Central memory CD8-positive, alpha-beta T cell (primary cell): ENCODE measurements around the gene ZC3H7B.
A peak's percentile ranks its signal among the peaks of the same experiment; 100 is the strongest.

Experiments used
- ATAC-seq: fragments of 150-1000 bp; cut with Tn5 transposase; replicated peaks from 2 replicates; pipeline ENCODE4 v1.10.0; 2022; ENCODE audit warnings: mild to moderate bottlenecking, moderate FRiP score, moderate number of reproducible peaks; ENCODE audit not compliant: poor library complexity, severe bottlenecking; ENCODE audit errors: extremely low read depth
- DNase-seq, 2 donors: peaks; one replicate each; pipeline ENCODE4 v3.0.0; 2021; ENCODE audit warnings: low spot score in 2 of 2
- H3K27ac Mint-ChIP-seq: one replicate; pipeline ENCODE4 v1.8.0; 2022; ENCODE audit warnings: low read depth, mild to moderate bottlenecking, moderate library complexity, mixed read lengths
- H3K27me3 Mint-ChIP-seq: one replicate; pipeline ENCODE4 v1.8.0; 2022; ENCODE audit warnings: mixed read lengths
- H3K36me3 Mint-ChIP-seq: one replicate; pipeline ENCODE4 v1.8.0; 2022; ENCODE audit warnings: mild to moderate bottlenecking, moderate library complexity, mixed read lengths; ENCODE audit not compliant: insufficient read depth
- H3K4me1 Mint-ChIP-seq: one replicate; pipeline ENCODE4 v1.8.0; 2022; ENCODE audit warnings: mixed read lengths
- H3K4me3 Mint-ChIP-seq: one replicate; pipeline ENCODE4 v1.8.0; 2022; ENCODE audit warnings: mild to moderate bottlenecking, moderate library complexity, mixed read lengths
- H3K9me3 Mint-ChIP-seq: one replicate; pipeline ENCODE4 v1.8.0; 2022; ENCODE audit warnings: mixed read lengths

Gene ZC3H7B

DNA sequence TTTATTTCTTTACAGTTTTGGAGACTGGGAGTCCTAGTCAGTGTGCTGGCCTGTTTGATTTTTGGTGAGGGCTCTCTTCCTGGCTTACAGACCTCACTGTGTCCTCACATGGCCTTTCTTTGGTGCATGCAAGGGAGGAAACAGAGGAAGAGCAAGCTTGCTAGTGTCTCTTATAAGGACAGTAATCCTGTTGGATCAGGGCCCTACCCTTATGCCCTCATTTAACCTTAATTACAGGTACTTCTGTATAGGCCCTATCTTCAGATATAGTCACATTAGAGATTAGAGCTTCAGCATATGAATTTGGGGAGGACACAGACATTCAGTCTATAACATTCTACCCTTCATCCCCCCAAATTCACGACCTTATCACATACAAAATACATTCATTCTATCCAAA lies 14.3 kb downstream of the ZC3H7B start:
- Mint-ChIP-seq H3K4me1 (peaks cover 23% of the 10 kb centered on the region), H3K27me3 (no peaks in the 10 kb centered on the region), H3K27ac (no peak overlapping the region), H3K9me3 (no peaks in the 10 kb centered on the region), H3K36me3 (peaks cover 6% of the 10 kb centered on the region), H3K4me3 (no peak overlapping the region)
- no peak for ATAC-seq
- no peak for DNase-seq

DNA sequence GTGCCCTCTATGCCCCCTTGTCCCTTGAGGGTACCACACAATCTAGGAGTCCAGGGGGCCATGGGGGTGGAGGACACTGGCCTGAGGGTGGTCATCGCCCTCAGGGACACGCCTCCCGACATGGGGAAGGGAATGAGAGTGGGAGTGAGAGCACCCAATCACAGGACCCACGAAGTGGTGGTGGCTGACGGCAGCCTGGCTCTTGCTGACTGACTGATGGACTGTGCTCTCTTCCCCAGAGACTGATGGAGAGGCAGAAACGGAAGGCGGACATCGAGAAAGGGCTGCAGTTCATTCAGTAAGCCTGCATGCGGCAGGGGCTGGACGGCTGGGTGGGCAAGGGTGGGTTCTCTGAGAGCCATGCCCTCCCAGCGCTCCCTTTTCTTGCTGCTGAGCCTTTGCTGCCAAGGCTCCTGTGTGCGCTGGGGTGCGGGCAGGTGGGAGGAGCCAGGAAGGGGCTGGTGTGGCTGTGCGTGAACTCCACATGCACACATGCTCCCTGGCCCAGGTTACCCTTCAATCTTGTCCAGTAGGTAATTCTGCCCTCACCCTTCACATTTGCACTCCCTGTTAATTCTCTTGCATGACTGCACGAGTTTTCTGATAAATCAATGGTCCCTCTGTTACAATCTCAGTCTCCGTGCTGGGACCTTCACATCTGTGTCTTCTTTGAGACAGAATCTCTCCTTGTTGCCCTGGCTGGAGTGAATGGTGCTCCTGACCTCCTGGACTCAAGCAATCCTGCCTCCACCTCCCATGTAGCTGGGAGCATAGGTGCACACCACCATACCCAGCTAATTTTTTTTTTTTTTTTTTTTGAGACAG lies 19.3 kb downstream of the ZC3H7B start:
- DNase-seq (no peak), ATAC-seq (no peak)
- Mint-ChIP-seq H3K27ac (no peak overlapping the region), H3K27me3 (no peaks in the 10 kb centered on the region), H3K9me3 (no peaks in the 10 kb centered on the region), H3K4me3 (no peak overlapping the region), H3K36me3 (peaks cover 32% of the 10 kb centered on the region), H3K4me1 (peaks cover 19% of the 10 kb centered on the region)

DNA sequence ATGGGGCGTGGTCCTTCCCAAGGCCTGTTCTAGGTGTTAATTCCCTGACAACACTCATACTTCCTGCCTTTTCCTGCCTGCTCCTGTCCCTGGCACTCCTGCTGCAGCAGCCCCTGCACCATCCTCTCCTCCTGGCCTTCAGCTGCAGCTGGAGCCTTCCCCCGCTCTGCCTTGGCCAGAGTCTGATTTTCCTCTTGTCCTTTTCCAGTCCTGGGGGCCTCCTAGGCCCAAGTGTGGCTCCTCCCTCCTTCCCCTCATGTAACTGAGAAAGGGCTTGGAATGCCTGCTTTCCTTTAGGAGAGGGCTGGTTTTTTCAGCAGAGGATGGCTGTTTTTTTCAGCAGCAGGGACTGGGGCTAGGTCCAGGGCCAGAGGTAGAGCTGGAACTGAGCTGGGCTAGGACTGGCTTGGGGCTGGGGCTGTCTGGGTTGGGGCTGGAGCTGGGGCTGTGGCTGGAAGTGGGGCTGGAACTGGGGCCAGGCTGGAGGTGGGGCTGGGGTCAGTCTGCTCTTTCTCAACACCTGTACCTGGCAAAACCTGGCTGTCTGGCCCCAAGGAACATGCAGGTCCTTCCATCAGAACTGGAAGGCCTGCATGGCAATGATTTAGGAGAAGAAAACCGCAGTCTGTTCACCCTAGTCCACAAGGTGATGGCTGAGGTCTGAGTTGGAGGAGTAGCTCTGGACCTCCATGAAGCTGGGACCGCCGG lies 23.6 kb downstream of the ZC3H7B start:
- no peak for ATAC-seq
- DNase-seq: no peak
- H3K9me3 Mint-ChIP-seq: no peaks in the 10 kb centered on the region
- no peaks in the 10 kb centered on the region for H3K27me3 Mint-ChIP-seq
- H3K36me3 Mint-ChIP-seq: peaks cover 49% of the 10 kb centered on the region
- H3K4me3 Mint-ChIP-seq: no peak overlapping the region
- H3K27ac Mint-ChIP-seq: no peak overlapping the region
- peaks cover 14% of the 10 kb centered on the region for H3K4me1 Mint-ChIP-seq

DNA sequence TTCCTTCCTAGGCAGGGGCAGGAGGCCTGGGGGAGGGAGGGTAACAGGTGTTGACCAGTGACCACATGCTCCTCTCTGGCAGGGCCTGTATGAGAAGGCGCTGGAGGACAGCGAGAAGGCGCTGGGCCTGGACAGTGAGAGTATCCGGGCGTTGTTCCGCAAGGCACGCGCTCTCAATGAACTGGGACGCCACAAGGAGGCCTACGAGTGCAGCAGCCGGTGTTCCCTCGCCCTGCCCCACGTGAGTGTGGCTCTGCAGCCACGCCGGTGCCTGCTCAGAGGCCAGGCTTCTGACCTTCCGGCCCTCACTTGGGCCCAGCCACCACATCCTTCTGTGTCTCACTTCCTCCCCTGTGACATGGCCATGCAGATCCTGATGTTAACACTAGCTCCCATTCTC lies 25.8 kb downstream of the ZC3H7B start:
- H3K27me3 Mint-ChIP-seq: no peaks in the 10 kb centered on the region
- peaks cover 5% of the 10 kb centered on the region for H3K4me1 Mint-ChIP-seq
- no peaks in the 10 kb centered on the region for H3K9me3 Mint-ChIP-seq
- H3K36me3 Mint-ChIP-seq: peaks cover 49% of the 10 kb centered on the region
- H3K27ac Mint-ChIP-seq: no peak overlapping the region
- DNase-seq: no peak
- no peak overlapping the region for H3K4me3 Mint-ChIP-seq
- no peak for ATAC-seq

DNA sequence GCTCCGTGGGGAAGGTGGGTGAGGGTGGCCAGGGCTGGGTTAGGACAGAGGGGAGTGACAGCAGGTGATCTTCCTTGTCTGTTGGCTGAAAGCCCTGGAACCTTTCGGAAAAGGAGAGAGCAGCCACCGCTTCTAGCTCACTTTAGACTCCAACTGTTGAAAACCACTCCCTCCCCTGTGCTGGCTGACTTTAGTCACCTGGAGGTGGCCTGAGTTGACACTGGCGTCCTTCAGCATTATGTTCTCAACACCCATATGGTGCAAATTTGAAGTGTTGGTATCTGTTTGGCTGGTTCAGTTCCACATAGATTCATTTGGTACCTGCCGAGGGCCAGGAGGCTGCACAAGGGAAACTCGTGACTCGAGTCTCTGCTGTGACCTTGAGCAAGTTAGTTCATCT lies 28.8 kb downstream of the ZC3H7B start:
- no peak overlapping the region for H3K27ac Mint-ChIP-seq
- DNase-seq: no peak

DNA sequence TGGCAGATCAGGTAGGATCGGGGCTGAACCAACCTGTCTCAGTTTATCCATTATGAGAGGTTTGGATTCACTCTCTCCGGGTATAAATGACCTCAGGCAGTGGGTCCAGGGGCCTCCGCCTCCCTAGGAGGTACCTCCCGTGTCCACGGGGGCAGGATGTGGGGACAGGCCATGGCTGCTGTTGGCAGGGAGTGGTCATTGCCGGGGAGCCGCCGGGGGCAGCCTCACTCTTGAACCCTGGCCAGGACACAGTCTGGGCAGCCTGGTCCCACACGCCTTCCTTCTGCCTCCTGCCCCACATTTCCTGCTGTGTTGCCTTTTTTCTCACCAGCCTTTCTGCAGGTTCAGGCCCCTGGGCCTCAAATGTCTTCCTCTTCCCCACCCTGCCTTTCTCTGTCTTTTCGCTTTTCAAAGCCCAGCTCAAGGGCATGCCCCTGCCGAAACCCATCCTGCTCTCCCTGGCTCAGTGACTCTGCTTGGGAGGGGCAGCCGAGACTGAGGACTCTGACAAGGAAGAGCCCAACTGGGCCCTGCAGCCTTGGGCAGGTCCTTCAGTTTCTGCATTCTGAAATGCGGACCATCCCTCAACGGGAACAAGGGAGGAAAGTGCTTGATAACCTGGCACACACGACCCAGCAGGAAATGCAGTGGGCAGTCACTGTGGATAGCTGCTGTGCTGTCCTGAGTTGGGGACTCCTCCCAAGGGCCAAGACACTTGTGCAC lies 31.1 kb downstream of the ZC3H7B start:
- Mint-ChIP-seq H3K9me3 (no peaks in the 10 kb centered on the region), H3K27ac (peak overlapping the region; percentile 61), H3K4me1 (peaks cover 7% of the 10 kb centered on the region), H3K36me3 (peaks cover 35% of the 10 kb centered on the region), H3K27me3 (no peaks in the 10 kb centered on the region), H3K4me3 (no peak overlapping the region)
- no peak for ATAC-seq
- no peak for DNase-seq

More for the DNA sequence above, 28.8 kb downstream of the ZC3H7B start:
- peaks cover 38% of the 10 kb centered on the region for H3K36me3 Mint-ChIP-seq
- no peaks in the 10 kb centered on the region for H3K27me3 Mint-ChIP-seq
- H3K4me1 Mint-ChIP-seq: peaks cover 1% of the 10 kb centered on the region
- H3K4me3 Mint-ChIP-seq: no peak overlapping the region
- no peaks in the 10 kb centered on the region for H3K9me3 Mint-ChIP-seq
- ATAC-seq: no peak

DNA sequence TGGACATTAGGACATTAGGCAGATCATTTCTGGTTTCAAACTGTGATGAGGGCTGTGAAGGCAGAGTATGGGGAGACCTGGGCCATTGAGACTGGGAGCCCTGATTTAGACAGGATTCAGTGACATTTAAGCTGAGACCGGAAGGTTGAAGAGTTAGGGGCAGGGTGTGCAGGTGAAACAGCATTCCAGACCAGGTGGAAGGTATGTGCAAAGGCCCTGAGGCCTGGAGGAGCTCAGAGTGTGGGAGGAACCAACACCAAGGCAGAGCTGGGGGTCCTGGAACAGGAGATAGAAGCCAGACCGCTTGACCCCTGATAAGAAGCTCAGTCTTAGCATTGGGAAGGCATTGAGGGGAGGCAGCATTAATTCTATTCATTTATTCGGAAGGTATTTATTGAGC lies 32.5 kb downstream of the ZC3H7B start:
- Mint-ChIP-seq H3K9me3 (no peaks in the 10 kb centered on the region), H3K4me3 (no peak overlapping the region), H3K4me1 (peaks cover 7% of the 10 kb centered on the region), H3K36me3 (peaks cover 27% of the 10 kb centered on the region), H3K27me3 (no peaks in the 10 kb centered on the region), H3K27ac (no peak overlapping the region)
- DNase-seq: no peak
- no peak for ATAC-seq

DNA sequence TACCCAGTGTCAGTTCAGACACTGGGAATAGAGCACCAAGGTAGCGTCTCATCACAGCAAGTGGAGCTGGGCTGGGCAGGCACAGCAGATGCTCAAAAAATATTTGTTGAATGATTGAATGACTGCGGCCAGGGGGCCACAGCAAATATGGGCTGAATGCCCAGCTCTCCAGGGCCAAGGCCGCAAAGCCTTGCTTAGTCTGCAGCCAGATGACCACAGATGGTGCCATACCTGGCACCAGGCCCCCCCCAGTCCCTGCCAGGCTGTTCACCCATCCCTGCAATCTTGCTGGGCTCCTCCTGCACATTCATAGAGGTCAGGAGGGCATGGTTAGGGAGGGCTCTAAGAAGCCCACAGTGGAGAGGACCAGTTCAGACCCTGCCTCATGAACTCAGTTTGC lies 32.9 kb downstream of the ZC3H7B start:
- ATAC-seq (no peak), DNase-seq (no peak)
- Mint-ChIP-seq H3K9me3 (no peaks in the 10 kb centered on the region), H3K4me3 (no peak overlapping the region), H3K27me3 (no peaks in the 10 kb centered on the region), H3K4me1 (peaks cover 7% of the 10 kb centered on the region), H3K36me3 (peaks cover 27% of the 10 kb centered on the region), H3K27ac (no peak overlapping the region)

DNA sequence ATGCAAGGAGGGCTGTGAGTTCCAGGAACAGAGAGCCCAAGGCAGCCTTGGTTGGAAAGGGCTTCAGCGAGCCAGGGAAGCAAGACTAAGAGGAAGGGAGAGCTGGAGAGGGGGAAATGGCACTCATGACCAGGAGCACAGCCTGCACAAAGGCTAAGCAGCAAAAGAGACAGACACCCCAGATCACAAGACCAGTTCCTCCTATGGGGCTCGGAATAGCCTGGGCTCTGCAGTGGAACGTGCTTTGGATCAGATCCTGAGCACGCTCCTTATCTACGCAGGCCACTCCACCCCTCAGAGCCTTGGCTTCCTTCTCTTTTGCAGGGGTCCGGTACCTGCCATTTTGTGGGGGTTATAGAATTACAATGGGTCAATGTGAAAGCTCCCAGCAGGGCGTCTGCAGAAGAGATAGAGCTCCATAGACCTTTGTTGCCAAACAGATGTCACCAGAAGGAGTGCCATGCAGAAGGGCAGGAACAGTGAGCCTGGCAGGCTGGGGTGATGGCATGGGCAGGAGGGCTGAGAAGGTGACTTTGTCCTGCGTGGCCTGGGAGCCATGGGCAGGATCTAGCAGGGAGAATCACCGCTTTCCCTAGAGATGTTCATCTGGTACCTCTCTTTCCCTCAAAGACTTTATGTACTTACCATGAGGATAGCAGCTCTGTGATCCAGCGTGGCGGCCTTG lies 33.8 kb downstream of the ZC3H7B start:
- Mint-ChIP-seq H3K27ac (peak overlapping the region; percentile 2), H3K36me3 (peaks cover 22% of the 10 kb centered on the region), H3K4me1 (peaks cover 7% of the 10 kb centered on the region), H3K4me3 (no peak overlapping the region), H3K9me3 (no peaks in the 10 kb centered on the region), H3K27me3 (no peaks in the 10 kb centered on the region)
- DNase-seq (no peak), ATAC-seq (no peak)

DNA sequence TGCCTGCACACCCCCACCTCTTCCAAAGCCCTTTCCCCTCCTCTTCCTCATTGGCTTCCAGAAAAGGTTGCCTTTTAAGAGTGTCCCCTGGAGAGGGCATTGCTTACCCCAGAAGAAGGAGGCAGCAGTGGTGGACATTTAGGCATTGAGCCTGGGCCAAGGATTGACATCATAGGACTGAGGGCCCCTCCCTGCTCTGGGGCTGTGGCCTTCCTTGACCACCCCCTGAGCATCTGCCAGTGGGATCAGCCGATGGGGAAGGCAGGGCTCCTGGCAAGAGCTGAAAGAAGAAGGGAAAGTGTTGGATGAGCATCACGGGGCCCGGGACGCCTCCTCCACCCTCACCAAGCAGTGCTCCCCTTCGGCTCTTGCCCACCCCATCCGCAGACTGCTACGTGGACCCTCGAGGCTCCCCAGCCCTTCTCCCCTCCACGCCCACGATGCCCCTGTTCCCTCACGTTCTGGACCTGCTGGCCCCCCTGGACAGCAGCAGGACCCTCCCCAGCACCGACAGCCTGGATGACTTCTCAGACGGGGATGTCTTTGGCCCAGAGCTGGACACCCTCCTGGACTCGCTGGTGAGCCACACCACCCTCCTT lies 37.4 kb downstream of the ZC3H7B start:
- H3K27ac Mint-ChIP-seq: no peak overlapping the region
- no peak overlapping the region for H3K4me3 Mint-ChIP-seq
- DNase-seq (no peak), ATAC-seq (no peak)
- H3K9me3 Mint-ChIP-seq: no peaks in the 10 kb centered on the region
- peaks cover 7% of the 10 kb centered on the region for H3K4me1 Mint-ChIP-seq
- H3K36me3 Mint-ChIP-seq: peaks cover 15% of the 10 kb centered on the region
- no peaks in the 10 kb centered on the region for H3K27me3 Mint-ChIP-seq

DNA sequence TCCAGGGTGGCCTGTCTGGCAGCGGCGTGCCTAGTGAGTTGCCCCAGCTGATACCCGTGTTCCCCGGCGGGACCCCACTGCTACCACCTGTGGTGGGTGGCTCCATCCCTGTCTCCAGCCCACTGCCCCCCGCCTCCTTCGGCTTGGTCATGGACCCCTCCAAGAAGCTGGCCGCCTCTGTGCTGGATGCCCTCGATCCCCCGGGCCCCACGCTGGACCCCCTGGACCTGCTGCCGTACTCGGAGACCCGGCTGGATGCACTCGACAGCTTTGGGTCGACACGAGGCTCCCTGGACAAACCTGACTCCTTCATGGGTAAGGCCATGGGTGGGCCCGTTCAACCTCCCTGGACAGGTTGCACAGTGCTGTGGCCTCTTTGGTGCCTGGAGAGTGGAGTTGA lies 38.5 kb downstream of the ZC3H7B start:
- DNase-seq (no peak), ATAC-seq (no peak)
- H3K9me3 Mint-ChIP-seq: no peaks in the 10 kb centered on the region
- H3K27me3 Mint-ChIP-seq: no peaks in the 10 kb centered on the region
- no peak overlapping the region for H3K4me3 Mint-ChIP-seq
- no peak overlapping the region for H3K27ac Mint-ChIP-seq
- H3K36me3 Mint-ChIP-seq: peaks cover 20% of the 10 kb centered on the region
- peaks cover 7% of the 10 kb centered on the region for H3K4me1 Mint-ChIP-seq

DNA sequence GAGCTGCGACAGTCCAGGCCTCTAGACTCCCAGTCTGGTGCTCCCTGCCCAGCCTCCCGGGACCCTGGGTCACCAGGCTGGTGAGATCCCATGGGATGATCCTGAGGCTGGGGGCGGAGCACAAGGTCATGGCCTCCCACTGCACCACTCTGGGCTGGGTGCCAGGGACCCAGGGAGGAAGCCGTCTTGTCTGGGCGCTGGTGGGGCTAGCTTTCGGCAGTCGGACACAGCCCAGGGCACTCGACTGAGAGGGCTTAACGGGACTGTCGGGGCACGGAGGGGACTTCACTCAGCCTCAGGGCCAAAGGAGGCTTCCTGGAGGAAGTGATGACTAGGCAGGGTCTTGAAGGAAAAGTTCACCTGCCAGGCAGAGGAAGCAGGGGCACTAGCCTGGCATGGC lies 39.0 kb downstream of the ZC3H7B start:
- Mint-ChIP-seq H3K27ac (no peak overlapping the region), H3K27me3 (no peaks in the 10 kb centered on the region), H3K4me1 (peaks cover 4% of the 10 kb centered on the region), H3K36me3 (peaks cover 20% of the 10 kb centered on the region), H3K9me3 (no peaks in the 10 kb centered on the region), H3K4me3 (no peak overlapping the region)
- DNase-seq: no peak
- ATAC-seq: no peak
